Measurements from ENCODE around the gene USF2.

Gene USF2

DNA sequence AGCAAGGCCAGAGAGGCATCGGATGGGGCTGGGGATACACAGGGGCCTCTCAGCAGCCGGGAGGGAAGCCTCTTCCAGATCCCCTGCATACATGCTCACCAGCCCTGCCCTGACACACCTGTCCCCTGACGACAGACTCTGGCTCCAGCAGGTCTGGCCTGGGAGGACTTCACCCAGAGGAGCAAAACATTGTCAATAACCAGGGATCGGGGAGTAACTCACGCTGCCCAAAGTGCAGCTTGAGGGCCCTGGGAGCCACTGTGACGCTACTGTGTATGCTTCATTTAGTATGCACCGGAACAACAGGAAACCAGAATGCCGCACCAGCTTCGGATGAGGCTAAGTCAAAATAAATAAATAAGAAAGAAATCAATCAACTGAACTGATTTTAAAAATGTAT lies 47.8 kb downstream of the USF2 start:
- TF ChIP-seq, protein P1, sequence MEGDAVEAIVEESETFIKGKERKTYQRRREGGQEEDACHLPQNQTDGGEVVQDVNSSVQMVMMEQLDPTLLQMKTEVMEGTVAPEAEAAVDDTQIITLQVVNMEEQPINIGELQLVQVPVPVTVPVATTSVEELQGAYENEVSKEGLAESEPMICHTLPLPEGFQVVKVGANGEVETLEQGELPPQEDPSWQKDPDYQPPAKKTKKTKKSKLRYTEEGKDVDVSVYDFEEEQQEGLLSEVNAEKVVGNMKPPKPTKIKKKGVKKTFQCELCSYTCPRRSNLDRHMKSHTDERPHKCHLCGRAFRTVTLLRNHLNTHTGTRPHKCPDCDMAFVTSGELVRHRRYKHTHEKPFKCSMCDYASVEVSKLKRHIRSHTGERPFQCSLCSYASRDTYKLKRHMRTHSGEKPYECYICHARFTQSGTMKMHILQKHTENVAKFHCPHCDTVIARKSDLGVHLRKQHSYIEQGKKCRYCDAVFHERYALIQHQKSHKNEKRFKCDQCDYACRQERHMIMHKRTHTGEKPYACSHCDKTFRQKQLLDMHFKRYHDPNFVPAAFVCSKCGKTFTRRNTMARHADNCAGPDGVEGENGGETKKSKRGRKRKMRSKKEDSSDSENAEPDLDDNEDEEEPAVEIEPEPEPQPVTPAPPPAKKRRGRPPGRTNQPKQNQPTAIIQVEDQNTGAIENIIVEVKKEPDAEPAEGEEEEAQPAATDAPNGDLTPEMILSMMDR (IDR thresholded peaks at IDR 0.05; ENCODE audit: low read length, missing control alignments): no peak
- no peak for DNase-seq (ENCODE audit: low read depth)

DNA sequence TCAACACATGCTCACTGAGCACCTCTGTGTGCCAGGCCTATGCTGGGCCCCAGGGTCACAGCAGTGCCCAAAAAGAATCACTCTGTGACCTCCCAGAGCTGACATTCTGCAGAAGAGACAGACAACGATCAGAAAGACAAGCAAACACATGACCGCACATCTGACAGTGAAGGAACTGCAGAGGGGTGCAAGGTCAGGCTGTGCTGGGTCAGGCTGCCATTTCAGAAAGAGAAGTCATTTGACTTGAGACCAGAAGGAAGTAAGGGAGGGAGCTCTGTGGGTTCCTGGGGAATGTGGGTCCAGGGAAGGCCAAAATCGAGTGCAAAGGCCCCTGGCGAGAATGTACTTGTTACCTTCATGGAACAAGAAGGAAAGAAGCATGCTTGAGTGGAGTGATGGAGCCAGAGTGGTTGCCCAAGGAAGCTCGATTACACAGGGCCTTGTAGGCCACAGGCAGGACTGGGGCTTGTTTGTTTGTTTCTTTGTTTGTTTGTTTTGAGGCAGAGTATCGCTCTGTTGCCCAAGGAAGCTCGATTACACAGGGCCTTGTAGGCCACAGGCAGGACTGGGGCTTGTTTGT lies 48.8 kb downstream of the USF2 start:
- TF ChIP-seq, protein P1 (IDR thresholded peaks at IDR 0.05; ENCODE audit: low read length, missing control alignments): no peak
- no peak for DNase-seq (ENCODE audit: low read depth)
- no peak overlapping the region for H3K4me3 ChIP-seq (replicated peaks; ENCODE audit: low read depth, low read length)

More for the DNA sequence above, 47.8 kb downstream of the USF2 start:
- H3K4me3 ChIP-seq (replicated peaks; ENCODE audit: low read depth, low read length): no peak overlapping the region

DNA sequence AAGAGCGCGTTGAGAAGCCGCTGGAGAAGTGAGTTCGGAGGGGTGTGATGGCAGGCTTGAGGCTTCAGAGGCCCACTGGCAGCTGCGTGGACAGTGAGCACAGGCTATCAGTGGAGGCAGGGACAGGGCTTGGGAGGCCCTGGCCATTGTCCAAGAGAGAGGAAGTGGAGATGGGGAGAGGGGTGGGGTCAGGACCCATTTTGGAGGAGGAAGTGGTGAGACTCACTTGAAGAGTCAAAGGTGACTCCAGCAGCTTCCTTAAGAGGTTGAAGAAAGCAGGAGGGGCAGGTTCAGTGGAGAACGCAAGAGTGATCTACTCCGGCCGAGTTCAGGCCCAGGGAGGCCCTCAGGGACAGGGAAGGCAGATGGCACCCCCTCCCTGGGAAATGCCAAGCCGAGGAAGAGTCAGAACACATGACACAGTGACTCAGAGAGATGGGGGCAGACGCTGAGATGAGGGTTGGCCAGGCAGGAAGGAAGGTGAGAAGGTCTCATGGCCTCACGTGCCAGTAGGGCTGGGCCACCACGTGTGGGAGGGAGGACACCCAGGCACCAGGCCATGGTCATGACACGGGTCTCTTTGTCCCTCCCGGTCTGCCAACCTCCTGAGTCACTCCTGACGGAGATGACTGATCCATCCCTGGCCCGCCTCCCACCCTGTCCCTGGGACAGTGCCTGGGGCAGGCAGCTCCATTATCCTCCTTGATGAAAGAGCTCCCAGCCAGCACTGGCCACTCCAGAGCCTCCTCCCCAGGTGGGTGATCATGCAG lies 50.1 kb downstream of the USF2 start:
- H3K4me3 ChIP-seq (replicated peaks; ENCODE audit: low read depth, low read length): no peak overlapping the region
- DNase-seq (ENCODE audit: low read depth): peak; percentile 76

DNA sequence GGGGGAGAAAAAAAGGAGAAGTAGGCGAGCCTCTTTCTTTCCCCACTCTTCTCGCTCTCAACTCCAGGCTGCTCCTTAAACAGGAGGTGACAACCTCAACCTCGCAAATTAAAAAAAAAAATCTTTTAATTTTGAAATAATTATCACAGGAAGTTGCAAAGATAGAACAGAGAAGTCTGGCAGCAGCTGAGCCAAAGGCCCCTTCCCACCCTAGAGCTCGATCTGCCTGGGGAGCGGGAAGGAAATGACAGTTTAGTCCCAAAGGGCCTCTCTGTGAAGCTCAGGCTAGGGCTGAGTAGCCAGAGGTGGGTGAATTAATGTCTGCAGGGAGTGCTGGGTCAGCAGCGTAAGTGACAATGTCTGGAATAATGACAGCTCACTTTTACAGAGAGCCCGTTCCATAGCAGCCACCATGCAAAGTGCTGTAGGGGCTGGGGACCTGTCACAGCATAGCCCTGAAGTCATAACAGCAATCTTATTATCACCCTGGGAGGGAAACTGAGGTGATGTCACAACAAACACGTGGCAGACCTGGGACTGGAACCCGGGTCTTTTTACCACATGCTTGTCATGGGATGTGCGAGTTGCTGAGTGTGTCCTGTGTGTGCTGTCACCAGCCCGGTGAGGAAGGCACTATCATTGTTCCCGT lies 51.4 kb downstream of the USF2 start:
- TF ChIP-seq, protein P1 (IDR thresholded peaks at IDR 0.05; ENCODE audit: low read length, missing control alignments): no peak
- no peak for DNase-seq (ENCODE audit: low read depth)
- H3K4me3 ChIP-seq (replicated peaks; ENCODE audit: low read depth, low read length): no peak overlapping the region

More for the DNA sequence above, 50.1 kb downstream of the USF2 start:
- TF ChIP-seq, protein P1 (IDR thresholded peaks at IDR 0.05; ENCODE audit: low read length, missing control alignments): no peak

DNA sequence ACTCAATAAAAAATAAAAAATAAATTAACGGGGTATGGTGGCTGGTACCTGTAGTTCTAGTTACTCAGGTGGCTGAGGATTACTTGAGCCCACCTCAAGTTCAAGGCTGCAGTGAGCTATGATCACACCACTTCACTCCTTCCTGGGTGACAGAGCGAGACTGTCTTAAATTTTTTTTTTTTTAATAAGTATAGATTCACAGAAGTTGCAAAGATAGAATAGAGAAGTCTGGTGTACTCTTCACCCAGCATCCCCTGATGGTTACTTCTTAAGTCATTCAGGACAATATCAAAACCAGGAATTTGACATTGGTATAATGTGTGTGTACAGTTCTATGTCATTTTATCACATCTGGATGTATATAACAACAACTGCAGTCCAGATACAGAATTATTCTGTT lies 52.5 kb downstream of the USF2 start:
- no peak overlapping the region for H3K4me3 ChIP-seq (replicated peaks; ENCODE audit: low read depth, low read length)
- TF ChIP-seq, protein P1 (IDR thresholded peaks at IDR 0.05; ENCODE audit: low read length, missing control alignments): no peak
- DNase-seq (ENCODE audit: low read depth): no peak

DNA sequence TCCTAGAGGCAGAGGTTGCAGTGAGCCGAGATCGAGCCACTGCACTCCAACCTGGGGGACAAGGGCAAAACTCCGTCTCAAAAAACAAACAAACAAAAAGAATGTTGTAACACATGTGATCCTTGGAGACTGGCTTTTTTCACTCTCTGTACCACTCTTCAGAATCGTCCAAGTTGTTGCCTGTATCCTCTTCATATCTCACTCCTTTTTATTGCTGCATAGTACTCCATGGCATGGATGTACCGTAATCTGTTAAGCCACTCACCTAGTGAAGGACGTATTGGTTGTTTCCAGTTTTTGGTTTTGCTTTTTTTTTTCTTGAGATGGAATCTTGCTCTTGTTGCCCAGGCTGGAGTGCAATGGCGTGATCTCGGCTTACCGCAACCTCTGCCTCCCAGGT lies 53.3 kb downstream of the USF2 start:
- no peak for DNase-seq (ENCODE audit: low read depth)
- no peak overlapping the region for H3K4me3 ChIP-seq (replicated peaks; ENCODE audit: low read depth, low read length)
- TF ChIP-seq, protein P1 (IDR thresholded peaks at IDR 0.05; ENCODE audit: low read length, missing control alignments): no peak

Measured in fibroblast of pulmonary artery (primary cell).